RWPE1 (cell line): ENCODE data around the gene SLC45A3.

Experiments
- CTCF ChIA-PET: fragments of 350-600 bp; sonication (Branson Sonifier 250); formaldehyde crosslinking; extraction: SDS; loops from one replicate; lab custom pipeline; 2021; lab: Yijun Ruan, JAX
- POLR2A ChIA-PET: fragments of 400-600 bp; formaldehyde crosslinking; extraction: SDS; loops from one replicate; lab custom pipeline; 2020; ENCODE audit warnings: antibody characterized with exemption; ENCODE audit not compliant: low non-redundant PET; lab: Yijun Ruan, JAX
- DNase-seq: peaks from one replicate; pipeline ENCODE4 v3.0.0; 2012; ENCODE audit warnings: low spot score
- H3K27ac ChIP-seq: fragments of 450-650 bp; 2 replicates; pipeline ENCODE4 v1.5.1; 2017
- TF ChIP-seq, protein P1 (sequence below): fragments of 450-650 bp; conservative IDR thresholded peaks from 2 replicates; pipeline ENCODE4 v1.5.1; 2017; ENCODE audit warnings: low read depth, mild to moderate bottlenecking

Gene SLC45A3

DNA sequence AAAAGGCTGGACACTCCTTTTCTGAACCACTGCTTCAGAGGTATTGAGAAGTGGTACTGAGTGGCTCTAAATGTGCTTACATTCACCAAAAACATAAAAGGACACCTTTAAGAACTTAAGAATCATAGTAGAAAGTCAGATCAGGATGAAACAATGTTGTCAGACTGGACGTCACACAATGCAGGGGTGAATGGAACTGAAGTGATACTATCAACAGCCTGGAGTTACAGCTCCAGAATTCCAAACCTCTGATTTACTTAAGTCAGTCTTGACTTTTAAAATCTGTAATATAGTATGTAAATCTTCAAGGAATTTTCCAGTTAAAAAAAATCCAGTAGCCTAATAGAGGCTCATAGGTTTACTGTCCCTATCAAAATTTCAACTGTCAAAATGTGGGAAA is 67.8 kb downstream of the SLC45A3 start:
- ChIA-PET POLR2A (no interaction called here), CTCF (interaction anchor here (0.6 to 2.0 kb wide), 3 partner anchors 21 to 45 kb away, joined by 3 to 12 read pairs (median 7); no protein-coding TSS in a partner anchor)
- H3K27ac ChIP-seq: no peak overlapping the region
- TF ChIP-seq, protein P1, sequence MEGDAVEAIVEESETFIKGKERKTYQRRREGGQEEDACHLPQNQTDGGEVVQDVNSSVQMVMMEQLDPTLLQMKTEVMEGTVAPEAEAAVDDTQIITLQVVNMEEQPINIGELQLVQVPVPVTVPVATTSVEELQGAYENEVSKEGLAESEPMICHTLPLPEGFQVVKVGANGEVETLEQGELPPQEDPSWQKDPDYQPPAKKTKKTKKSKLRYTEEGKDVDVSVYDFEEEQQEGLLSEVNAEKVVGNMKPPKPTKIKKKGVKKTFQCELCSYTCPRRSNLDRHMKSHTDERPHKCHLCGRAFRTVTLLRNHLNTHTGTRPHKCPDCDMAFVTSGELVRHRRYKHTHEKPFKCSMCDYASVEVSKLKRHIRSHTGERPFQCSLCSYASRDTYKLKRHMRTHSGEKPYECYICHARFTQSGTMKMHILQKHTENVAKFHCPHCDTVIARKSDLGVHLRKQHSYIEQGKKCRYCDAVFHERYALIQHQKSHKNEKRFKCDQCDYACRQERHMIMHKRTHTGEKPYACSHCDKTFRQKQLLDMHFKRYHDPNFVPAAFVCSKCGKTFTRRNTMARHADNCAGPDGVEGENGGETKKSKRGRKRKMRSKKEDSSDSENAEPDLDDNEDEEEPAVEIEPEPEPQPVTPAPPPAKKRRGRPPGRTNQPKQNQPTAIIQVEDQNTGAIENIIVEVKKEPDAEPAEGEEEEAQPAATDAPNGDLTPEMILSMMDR: no peak
- no peak for DNase-seq

DNA sequence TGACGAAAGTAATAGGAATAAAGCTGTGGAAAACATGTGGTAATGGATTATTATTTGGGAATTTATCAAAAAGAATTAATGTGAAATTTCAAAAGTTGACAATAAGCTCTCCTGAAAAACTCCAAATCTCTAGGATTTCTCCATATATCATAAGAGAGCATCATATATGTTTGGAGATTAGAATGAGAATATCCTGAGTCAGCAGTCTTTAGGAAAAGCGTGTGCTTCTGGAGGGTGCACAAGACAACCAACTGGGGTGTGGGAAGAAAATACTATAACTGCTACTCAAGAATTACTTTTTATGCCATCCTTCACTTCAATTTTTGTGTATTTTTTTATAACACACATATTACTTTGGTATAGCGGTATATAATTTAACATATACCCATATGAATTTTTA is 68.2 kb downstream of the SLC45A3 start:
- CTCF ChIA-PET: interaction anchor here (0.9 to 2.0 kb wide), 2 partner anchors 20 to 46 kb away, joined by 3 to 12 read pairs; no protein-coding TSS in a partner anchor
- no peak overlapping the region for H3K27ac ChIP-seq
- DNase-seq: no peak
- POLR2A ChIA-PET: no interaction called here
- TF ChIP-seq, protein P1: no peak

DNA sequence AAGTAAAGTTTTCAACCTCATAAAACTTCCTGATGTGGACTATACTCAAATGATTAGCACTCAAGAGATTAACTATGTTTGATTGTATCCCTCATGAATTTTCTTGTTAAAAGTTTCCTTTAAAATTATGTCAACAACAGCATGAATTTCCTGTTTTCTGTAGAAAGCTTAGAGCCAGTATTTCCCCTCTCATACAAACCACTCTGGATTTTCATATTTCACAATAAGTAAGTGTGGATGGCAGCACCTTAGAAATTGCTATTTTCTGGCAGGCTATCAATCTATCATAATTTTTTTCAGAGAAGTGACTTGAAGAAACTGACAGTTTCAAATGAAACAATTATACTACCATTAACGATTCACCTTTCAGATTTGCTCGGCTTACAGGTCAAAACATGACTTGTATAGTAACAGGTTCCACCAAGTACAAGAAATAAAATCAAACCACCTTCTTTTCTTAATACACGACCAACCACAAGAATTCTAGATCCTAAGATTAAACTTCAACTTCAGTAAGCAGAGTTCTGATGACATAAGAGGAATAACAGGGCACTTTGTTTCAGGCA is 69.3 kb downstream of the SLC45A3 start:
- ChIA-PET CTCF (interaction anchor here (1.1 kb wide), 1 partner anchor 20 kb away, joined by 3 read pairs; no protein-coding TSS in a partner anchor), POLR2A (no interaction called here)
- DNase-seq: no peak
- TF ChIP-seq, protein P1: no peak
- no peak overlapping the region for H3K27ac ChIP-seq

DNA sequence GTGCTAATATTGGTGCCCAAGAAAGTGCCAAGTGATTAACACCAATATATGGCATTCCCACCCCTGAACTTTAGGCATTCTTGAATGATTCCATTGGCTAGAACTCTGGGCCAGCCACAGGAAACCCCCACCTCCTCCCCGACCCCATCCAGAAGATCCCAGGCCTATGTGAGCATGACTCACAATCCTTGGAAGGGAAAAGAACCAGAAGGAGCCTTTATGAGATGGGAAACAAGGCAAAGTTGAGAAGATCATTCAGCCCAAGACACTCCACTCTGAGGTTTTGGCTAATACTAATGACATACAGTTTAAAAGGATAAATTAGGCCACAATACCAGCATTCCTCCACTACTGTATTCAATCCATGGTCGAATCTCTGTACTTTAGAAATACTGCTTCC is 70.3 kb downstream of the SLC45A3 start:
- POLR2A ChIA-PET: no interaction called here
- CTCF ChIA-PET: no interaction called here
- H3K27ac ChIP-seq: no peak overlapping the region
- TF ChIP-seq, protein P1: no peak
- no peak for DNase-seq
